Peyer's patch (tissue), 4 donors: Measurements from ENCODE around the gene TNFRSF21. TPM values are rescaled to one million over a fixed set of nuclear protein-coding genes. Genes with fewer than 3 reads are reported as not detected.

Experiments
- DNase-seq, 3 donors: peaks; one replicate each; pipeline ENCODE4 v3.0.0-alpha.2; 2017 to 2019
- H3K27ac ChIP-seq, 4 donors: fragments of 200-600 bp; sonication (generic); one replicate each; pipeline ENCODE4 v1.5.1; 2016 to 2019
- H3K27me3 ChIP-seq, 2 donors: fragments of 200-600 bp; sonication (generic); one replicate each; pipeline ENCODE4 v1.5.1; 2019
- H3K36me3 ChIP-seq, 3 donors: fragments of 200-600 bp; sonication (generic); one replicate each; pipeline ENCODE4 v1.5.1; 2016 to 2019
- H3K4me1 ChIP-seq, 4 donors: fragments of 200-600 bp; sonication (generic); one replicate each; pipeline ENCODE4 v1.5.1; 2016 to 2019
- H3K4me3 ChIP-seq, 4 donors: fragments of 200-600 bp; sonication (generic); 1 replicate in 3 of 4; 2 replicates in 1 of 4; pipeline ENCODE4 v1.5.1; 2016 to 2019; ENCODE audit warnings: mild to moderate bottlenecking in 1 of 4
- H3K9me3 ChIP-seq, 4 donors: fragments of 200-600 bp; sonication (generic); one replicate each; pipeline ENCODE4 v1.5.1; 2016 to 2019; ENCODE audit warnings: mild to moderate bottlenecking in 1 of 4
- POLR2A ChIP-seq, 2 donors: fragments of 450-650 bp; IDR thresholded peaks; one replicate each; pipeline ENCODE4 v1.5.1; 2017; ENCODE audit warnings: antibody characterized with exemption in 2 of 2, mild to moderate bottlenecking in 2 of 2, moderate library complexity in 2 of 2
- total RNA-seq, 4 donors: library from RNA; depleted of rRNA; stranded (reverse); fragments of >200 nt; gene quantifications; one replicate each; pipeline ENCODE4 v1.1.0, GENCODE V29; 2016
- TF ChIP-seq, protein P1 (sequence below), 6 experiments: fragments of 450-650 bp in 4 of 6; fragments of 200-600 bp in 2 of 6; sonication (generic) in 1 of 6; IDR thresholded peaks; one replicate each; pipeline ENCODE4 v1.5.1; 2017 to 2019; ENCODE audit warnings: antibody characterized with exemption in 6 of 6, mild to moderate bottlenecking in 3 of 6, moderate library complexity in 1 of 6

The TNFRSF21 gene
- total RNA-seq, 4 donors from 2014 or later: 9.1 to 53.4 (median 46.1) TPM

DNA sequence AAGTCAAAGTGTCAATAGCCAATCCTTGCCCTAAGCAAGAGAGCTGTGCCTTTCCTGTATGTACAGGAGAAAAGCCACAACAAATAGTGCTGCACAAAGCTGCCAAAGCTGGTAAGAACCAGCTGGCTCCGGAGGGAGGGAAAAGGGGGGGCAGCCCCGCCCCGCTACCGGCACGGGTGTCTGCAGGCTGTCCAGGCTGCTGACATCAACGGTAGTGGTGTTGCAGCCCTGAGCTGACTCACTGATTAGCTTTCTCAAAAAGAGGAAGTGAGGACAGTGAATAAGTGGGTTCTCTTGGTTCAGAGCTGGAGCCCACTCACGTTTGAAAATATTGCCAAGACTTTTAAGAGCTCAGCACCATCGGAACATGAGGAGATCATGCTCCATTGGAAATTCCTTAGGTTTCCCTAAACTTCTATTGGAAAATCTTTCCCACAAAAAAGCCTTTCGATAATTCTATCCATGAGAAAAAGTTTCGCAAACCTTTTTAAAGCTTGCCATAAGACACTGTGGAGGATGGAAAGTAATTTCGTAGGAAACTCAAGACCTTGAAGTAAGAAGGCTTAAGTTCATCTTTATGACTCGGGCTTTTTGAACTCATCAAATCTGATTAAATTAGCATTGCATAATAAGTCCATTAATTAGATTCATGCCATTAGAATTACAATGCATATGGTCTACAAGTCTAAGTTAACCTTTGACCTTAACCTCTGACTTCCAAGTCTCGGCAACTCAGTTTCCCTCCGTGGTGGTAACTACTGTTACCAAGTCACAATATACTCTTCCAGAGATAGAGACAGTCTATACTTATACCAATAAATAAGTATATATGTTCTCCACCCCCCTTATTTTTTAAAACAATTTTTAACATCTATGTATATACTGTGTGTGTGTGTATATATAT is 67.0 kb downstream of the TNFRSF21 start:
- Histone ChIP-seq H3K4me1 (peaks cover 0 to 39% (median 0%) of the 10 kb centered on the region in 4 donors), H3K27me3 (no peaks in the 10 kb centered on the region), H3K4me3 (no peak overlapping the region), H3K36me3 (no peaks in the 10 kb centered on the region), H3K9me3 (no peaks in the 10 kb centered on the region), H3K27ac (peak overlapping the region in 3 of 4 donors; percentile 11 to 57 (median 53))
- TF ChIP-seq, protein P1, sequence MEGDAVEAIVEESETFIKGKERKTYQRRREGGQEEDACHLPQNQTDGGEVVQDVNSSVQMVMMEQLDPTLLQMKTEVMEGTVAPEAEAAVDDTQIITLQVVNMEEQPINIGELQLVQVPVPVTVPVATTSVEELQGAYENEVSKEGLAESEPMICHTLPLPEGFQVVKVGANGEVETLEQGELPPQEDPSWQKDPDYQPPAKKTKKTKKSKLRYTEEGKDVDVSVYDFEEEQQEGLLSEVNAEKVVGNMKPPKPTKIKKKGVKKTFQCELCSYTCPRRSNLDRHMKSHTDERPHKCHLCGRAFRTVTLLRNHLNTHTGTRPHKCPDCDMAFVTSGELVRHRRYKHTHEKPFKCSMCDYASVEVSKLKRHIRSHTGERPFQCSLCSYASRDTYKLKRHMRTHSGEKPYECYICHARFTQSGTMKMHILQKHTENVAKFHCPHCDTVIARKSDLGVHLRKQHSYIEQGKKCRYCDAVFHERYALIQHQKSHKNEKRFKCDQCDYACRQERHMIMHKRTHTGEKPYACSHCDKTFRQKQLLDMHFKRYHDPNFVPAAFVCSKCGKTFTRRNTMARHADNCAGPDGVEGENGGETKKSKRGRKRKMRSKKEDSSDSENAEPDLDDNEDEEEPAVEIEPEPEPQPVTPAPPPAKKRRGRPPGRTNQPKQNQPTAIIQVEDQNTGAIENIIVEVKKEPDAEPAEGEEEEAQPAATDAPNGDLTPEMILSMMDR (IDR thresholded peaks at IDR 0.05): no peak
- TF ChIP-seq POLR2A (IDR thresholded peaks at IDR 0.05): peak in 1 of 2 donors; percentile 17
- peak; percentile 78 to 95 (median 88) for DNase-seq

DNA sequence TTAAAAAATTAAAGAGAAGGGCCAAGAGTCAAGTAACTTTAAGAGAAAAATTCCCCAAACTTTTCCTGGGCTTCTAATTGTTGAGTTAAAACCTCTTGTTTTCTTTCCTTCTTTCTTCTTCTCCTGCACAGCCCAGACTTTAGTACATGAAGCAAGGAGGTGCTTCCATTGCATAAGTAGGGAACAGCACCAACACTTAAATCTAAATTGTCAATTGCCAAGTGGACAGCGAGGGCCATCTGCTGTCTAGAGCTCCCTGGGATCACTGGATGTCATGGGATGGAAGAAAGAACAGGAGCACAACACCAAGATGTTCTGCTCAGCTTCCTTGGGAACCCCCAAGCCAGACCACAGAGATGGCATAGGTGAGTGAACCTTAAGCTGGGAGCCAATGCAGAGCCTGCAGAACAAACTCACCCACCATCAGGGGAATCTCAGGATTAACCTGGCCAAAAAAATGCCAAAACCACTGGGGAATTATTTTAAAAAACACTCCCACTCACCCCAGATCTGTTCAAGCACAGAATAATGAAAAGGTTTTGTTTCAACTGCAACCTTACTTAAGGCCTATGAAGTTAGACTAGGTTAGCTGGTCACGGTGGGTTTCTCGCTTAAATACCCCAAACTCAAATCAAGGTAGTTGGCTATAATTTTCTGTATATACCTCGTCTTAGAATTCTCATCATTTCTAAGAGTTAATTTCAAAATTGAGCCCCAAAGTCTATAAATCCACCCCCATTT is 67.8 kb downstream of the TNFRSF21 start:
- no peaks in the 10 kb centered on the region for H3K36me3 ChIP-seq
- peak overlapping the region in 3 of 4 donors; percentile 11 to 57 (median 53) for H3K27ac ChIP-seq
- DNase-seq: no peak
- H3K27me3 ChIP-seq: no peaks in the 10 kb centered on the region
- TF ChIP-seq, protein P1 (IDR thresholded peaks at IDR 0.05): no peak
- no peak for TF ChIP-seq POLR2A (IDR thresholded peaks at IDR 0.05)
- H3K4me1 ChIP-seq: peaks cover 0 to 34% (median 0%) of the 10 kb centered on the region in 4 donors
- no peaks in the 10 kb centered on the region for H3K9me3 ChIP-seq
- H3K4me3 ChIP-seq: no peak overlapping the region

DNA sequence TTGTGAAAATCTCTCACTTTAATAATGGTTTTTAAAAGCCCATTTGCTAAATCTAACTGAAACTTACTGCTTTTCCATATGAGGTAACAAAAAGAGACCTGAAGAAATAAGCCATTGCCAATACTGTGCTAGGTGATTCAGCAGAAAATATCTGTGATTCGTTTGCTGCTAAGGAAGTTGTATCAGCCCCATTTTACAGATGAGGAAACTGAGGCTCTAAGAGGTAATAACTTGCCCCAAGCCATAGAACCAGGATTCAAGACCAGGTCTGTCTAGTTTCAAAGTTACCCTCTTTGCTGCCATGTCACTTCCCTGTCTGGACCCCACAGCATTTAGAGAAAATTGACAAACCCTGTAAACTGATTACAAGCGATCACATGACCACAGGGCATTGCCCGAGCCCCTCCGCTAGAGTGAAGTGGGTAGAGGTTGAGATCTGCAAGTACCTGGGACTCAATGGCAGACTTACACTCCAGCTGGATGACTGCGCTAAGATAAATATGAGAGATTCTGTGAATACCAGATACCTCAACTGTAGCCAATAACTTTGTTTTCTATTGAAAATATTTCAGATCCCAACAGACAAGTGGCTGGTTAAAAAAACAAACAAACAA is 69.3 kb downstream of the TNFRSF21 start:
- Histone ChIP-seq H3K27ac (no peak overlapping the region), H3K4me1 (peaks cover 0 to 36% (median 3%) of the 10 kb centered on the region in 4 donors), H3K36me3 (no peaks in the 10 kb centered on the region), H3K27me3 (no peaks in the 10 kb centered on the region), H3K4me3 (no peak overlapping the region), H3K9me3 (no peaks in the 10 kb centered on the region)
- no peak for DNase-seq
- TF ChIP-seq, protein P1 (IDR thresholded peaks at IDR 0.05): no peak
- TF ChIP-seq POLR2A (IDR thresholded peaks at IDR 0.05): no peak

DNA sequence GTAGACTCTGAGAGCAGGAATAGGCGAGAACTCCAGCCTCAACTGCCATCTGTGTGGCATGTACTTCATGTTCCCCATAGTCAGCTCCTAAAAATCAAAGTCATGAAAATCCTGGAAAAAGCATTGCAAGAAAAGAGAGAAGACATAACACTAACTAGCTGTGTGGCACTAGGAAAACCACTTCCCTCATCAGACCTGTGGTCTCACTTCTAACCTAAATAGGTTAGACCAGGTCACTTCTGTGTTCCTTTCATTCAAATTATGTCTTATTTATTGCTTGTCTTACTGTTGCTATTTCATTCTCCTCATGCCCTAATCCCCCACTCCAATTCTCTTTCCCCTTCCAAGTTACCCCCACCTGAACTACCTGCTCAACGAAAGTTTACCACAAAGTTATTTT is 70.2 kb downstream of the TNFRSF21 start:
- Histone ChIP-seq H3K4me3 (no peak overlapping the region), H3K4me1 (peaks cover 0 to 40% (median 3%) of the 10 kb centered on the region in 4 donors), H3K9me3 (no peaks in the 10 kb centered on the region), H3K27ac (no peak overlapping the region), H3K36me3 (peaks cover 0 to under 1% (median 0%) of the 10 kb centered on the region in 3 donors), H3K27me3 (no peaks in the 10 kb centered on the region)
- TF ChIP-seq POLR2A (IDR thresholded peaks at IDR 0.05): no peak
- TF ChIP-seq, protein P1 (IDR thresholded peaks at IDR 0.05): no peak
- no peak for DNase-seq

DNA sequence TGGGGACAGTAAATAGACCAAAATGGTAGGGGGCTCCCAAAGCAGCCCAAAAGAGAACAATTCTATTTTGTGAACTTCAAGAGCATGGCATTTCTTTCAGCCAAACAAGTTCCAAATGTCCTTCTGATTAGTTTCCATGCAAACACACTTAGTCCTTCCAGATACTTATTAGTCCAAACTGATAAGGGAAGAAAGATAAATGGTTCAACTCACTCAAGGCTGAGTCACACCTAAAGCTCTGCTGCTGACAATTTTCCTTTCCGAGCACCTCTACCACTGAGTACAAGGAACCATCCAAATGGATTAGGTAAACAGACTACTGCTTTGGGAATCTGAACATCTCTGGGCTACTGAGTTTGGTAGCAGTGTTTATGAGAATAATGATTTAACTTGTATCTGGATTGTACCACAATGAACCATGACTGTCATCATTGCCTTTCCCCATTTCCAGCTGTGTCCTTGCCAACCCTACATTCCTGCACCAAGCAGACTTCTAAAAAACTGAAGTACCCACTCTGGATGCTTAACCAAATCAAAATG is 71.2 kb downstream of the TNFRSF21 start:
- H3K4me1 ChIP-seq: peaks cover 0 to 40% (median 3%) of the 10 kb centered on the region in 4 donors
- no peak for DNase-seq

More for the DNA sequence above, 71.2 kb downstream of the TNFRSF21 start:
- TF ChIP-seq POLR2A (IDR thresholded peaks at IDR 0.05): no peak
- TF ChIP-seq, protein P1 (IDR thresholded peaks at IDR 0.05): no peak
- Histone ChIP-seq H3K4me3 (no peak overlapping the region), H3K27ac (peak overlapping the region in 1 of 4 donors; percentile 20), H3K9me3 (no peaks in the 10 kb centered on the region), H3K36me3 (peaks cover 0 to 9% (median 0%) of the 10 kb centered on the region in 3 donors), H3K27me3 (no peaks in the 10 kb centered on the region)
